Measurements from ENCODE around the gene ZNF609. TPM values are rescaled to one million over a fixed set of nuclear protein-coding genes. Genes with fewer than 3 reads are reported as not detected.

The ZNF609 gene
- total and polyA plus RNA-seq, 4 donors, result 4.6 to 18.1 (median 8.0) TPM

GRCh38 chr15:64732156-64732860 lies 271.9 kb downstream of the ZNF609 start:
- Histone ChIP-seq H3K27ac (ENCODE audit: low read depth in 1 of 2, low read length in 2 of 2) (no peak overlapping the region), H3K9me3 (ENCODE audit: control insufficient read depth in 4 of 4, low read length in 3 of 4) (no peaks in the 10 kb centered on the region), H3K27me3 (ENCODE audit: control insufficient read depth in 4 of 4, insufficient read depth in 4 of 4, low read length in 3 of 4) (no peaks in the 10 kb centered on the region), H3K4me3 (ENCODE audit: low read depth in 1 of 3, low read length in 3 of 3) (no peak overlapping the region), H3K9ac (ENCODE audit: low read depth in 1 of 2, low read length in 2 of 2) (no peak overlapping the region), H3K4me1 (ENCODE audit: control insufficient read depth in 4 of 4, insufficient read depth in 4 of 4, low read length in 3 of 4) (peaks cover 4 to 16% (median 12%) of the 10 kb centered on the region in 4 donors), H3K36me3 (ENCODE audit: control insufficient read depth in 4 of 4, insufficient read depth in 3 of 4, low read depth in 1 of 4, low read length in 3 of 4) (no peaks in the 10 kb centered on the region)
- DNase-seq (ENCODE audit: low spot score), result peak; percentile 36
- peak; percentile 81 for TF ChIP-seq NR2F2 (IDR thresholded peaks at IDR 0.05)
- TF ChIP-seq ATF3 (IDR thresholded peaks at IDR 0.05), result peak; percentile 83
- TF ChIP-seq EGR1 (IDR thresholded peaks at IDR 0.05; ENCODE audit: low read depth in 2 of 2), result no peak
- TF ChIP-seq MAX (IDR thresholded peaks at IDR 0.05), result no peak
- peak; percentile 68 for TF ChIP-seq HNF4G (IDR thresholded peaks at IDR 0.05)
- TF ChIP-seq SP1 (IDR thresholded peaks at IDR 0.05), result peak; percentile 71
- TF ChIP-seq FOXA2 (IDR thresholded peaks at IDR 0.05), result peak; percentile 23
- no peak for TF ChIP-seq ZBTB33 (IDR thresholded peaks at IDR 0.05)
- TF ChIP-seq JUND (IDR thresholded peaks at IDR 0.05), result peak; percentile 97 to 98
- no peak for TF ChIP-seq CTCF (IDR thresholded peaks at IDR 0.05; ENCODE audit: low read depth, low read length, missing input control)
- peak; percentile 89 to 90 for TF ChIP-seq HNF4A (conservative IDR thresholded peaks at IDR 0.05)
- no peak for TF ChIP-seq YY1 (IDR thresholded peaks at IDR 0.05)
- TF ChIP-seq RAD21 (IDR thresholded peaks at IDR 0.05), result peak; percentile 44 to 54
- peak; percentile 82 to 84 for TF ChIP-seq RXRA (IDR thresholded peaks at IDR 0.05)
- no peak for TF ChIP-seq FOXA1 (IDR thresholded peaks at IDR 0.05)
- peak in 1 of 2 donors; percentile 34 for TF ChIP-seq GABPA (IDR thresholded peaks at IDR 0.05 in 1 of 2, conservative IDR thresholded peaks at IDR 0.05 in 1 of 2)
- TF ChIP-seq REST (IDR thresholded peaks at IDR 0.05), result no peak
- no peak for TF ChIP-seq TAF1 (conservative IDR thresholded peaks at IDR 0.05)
- 54% methylated on average over 7 of the region's 7 CpGs for WGBS

Small RNAs within 50 kb of the gene (small RNA-seq; reads per million reads assigned to genes)
- gene AC100830.2, result not detected
- not detected for gene RF00019
- gene RNU6-549P, result not detected

Other genes starting within 250 kb of the ZNF609 start
- 1 to 10 TPM; 8.4 to 9.1 TPM for gene CSNK1G1, start 104.4 kb upstream of the ZNF609 start, total RNA-seq
- gene CSNK1G1, start 104.4 kb upstream of the ZNF609 start, polyA plus RNA-seq, result 1 to 10 TPM; 1.7 to 3.2 TPM
- gene PCLAF, start 79.1 kb upstream of the ZNF609 start, total RNA-seq, result 10 to 100 TPM in 1 of 2 donors, 1 to 10 TPM in 1; 1.4 to 72.2 TPM
- gene PCLAF, start 79.1 kb upstream of the ZNF609 start, polyA plus RNA-seq, result 1 to 10 TPM; 3.0 to 3.7 TPM
- gene TRIP4, start 72.7 kb upstream of the ZNF609 start, total RNA-seq, result 1 to 10 TPM; 7.2 to 8.0 TPM
- 10 to 100 TPM in 1 of 2 donors, 1 to 10 TPM in 1; 6.3 to 10.7 TPM for gene TRIP4, start 72.7 kb upstream of the ZNF609 start, polyA plus RNA-seq

Measured in liver (tissue), 10 donors.